Measurements from ENCODE around the gene HSD17B4. TPM values are rescaled to one million over a fixed set of nuclear protein-coding genes. Genes with fewer than 3 reads are reported as not detected.
"Not testable (repeated sequence)": the region's sequence is repeated elsewhere in the genome, so short reads cannot be mapped to it uniquely, and the experiment has no call there.

The HSD17B4 gene
- total and polyA plus RNA-seq, 9 of the 15 experiments (the other 6 are each of a cell fraction or from before 2014, with no cell fraction given): 50.6 to 187 (median 94.6) TPM

DNA sequence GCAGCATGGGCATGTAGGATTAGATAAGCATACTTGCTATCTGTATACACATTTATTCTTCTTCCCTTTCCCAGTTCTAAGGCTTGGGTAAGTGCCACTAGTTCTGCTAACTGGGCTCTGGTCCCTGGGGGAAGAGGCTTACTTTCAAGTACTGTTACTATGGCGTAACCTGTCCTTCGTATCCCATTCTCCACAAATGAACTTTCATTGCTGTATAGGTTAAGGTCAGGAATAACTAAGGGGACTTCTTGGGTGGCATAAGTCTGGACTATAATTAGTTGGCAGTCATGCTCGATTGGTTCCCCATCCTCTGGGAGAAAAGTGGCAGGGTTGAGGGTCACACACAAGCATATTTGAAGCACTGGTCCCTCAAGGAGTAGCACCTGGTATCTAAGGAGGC, 23.7 kb upstream of the HSD17B4 start:
- H3K36me3 ChIP-seq (ENCODE audit: control insufficient read depth, insufficient read depth, low read length); ATAC-seq; H3K9me3 ChIP-seq (replicated peaks; ENCODE audit: control insufficient read depth, insufficient read depth, low read depth, low read length); FAIRE-seq; H4K20me1 ChIP-seq (replicated peaks; ENCODE audit: control insufficient read depth, insufficient read depth, low read length); H2AFZ ChIP-seq (ENCODE audit: low read depth, low read length); H3K79me2 ChIP-seq (ENCODE audit: control insufficient read depth, insufficient read depth, low read length); H3K27me3 ChIP-seq (ENCODE audit: control insufficient read depth in 2 of 2, insufficient read depth in 2 of 2, low read length in 2 of 2); POLR2A ChIA-PET; H3K9ac ChIP-seq (ENCODE audit: insufficient read depth in 1 of 2, low read depth in 2 of 2, low read length in 2 of 2); H3K4me3 ChIP-seq; H3K4me2 ChIP-seq (ENCODE audit: insufficient read depth, low read length); intact Hi-C loops (cut with micrococcal nuclease); H3K9me1 ChIP-seq (ENCODE audit: control insufficient read depth, insufficient read depth, low read length); H3K27ac ChIP-seq (ENCODE audit: extremely low read depth, low read depth, low read length); CTCF ChIA-PET (ENCODE audit: low intra/inter-chr PET ratio); BruUV-seq (replicated peaks); DNase-seq (ENCODE audit: extremely low read depth in 1 of 4, low spot score in 3 of 4); in situ Hi-C loops (cut with MboI): not testable (repeated sequence)
- 33% methylated on average over 3 of the region's 3 CpGs for WGBS (ENCODE audit: insufficient coverage, low coverage, missing lambda C conversion rate)
- peaks cover 0 to 15% of the 10 kb centered on the region in 2 experiments; a peak in 3 of 5 replicates for H3K4me1 ChIP-seq (replicated peaks in 1 of 2; ENCODE audit: control insufficient read depth in 2 of 2, insufficient read depth in 2 of 2, low read length in 2 of 2)
- TF ChIP-seq CBFA2T3 (IDR thresholded peaks at IDR 0.05): peak; percentile 41
- TF ChIP-seq, protein P1, sequence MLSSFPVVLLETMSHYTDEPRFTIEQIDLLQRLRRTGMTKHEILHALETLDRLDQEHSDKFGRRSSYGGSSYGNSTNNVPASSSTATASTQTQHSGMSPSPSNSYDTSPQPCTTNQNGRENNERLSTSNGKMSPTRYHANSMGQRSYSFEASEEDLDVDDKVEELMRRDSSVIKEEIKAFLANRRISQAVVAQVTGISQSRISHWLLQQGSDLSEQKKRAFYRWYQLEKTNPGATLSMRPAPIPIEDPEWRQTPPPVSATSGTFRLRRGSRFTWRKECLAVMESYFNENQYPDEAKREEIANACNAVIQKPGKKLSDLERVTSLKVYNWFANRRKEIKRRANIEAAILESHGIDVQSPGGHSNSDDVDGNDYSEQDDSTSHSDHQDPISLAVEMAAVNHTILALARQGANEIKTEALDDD (IDR thresholded peaks at IDR 0.05): 0 out of 2 replicates have a peak, but pooled peaks have one; percentile 35

DNA sequence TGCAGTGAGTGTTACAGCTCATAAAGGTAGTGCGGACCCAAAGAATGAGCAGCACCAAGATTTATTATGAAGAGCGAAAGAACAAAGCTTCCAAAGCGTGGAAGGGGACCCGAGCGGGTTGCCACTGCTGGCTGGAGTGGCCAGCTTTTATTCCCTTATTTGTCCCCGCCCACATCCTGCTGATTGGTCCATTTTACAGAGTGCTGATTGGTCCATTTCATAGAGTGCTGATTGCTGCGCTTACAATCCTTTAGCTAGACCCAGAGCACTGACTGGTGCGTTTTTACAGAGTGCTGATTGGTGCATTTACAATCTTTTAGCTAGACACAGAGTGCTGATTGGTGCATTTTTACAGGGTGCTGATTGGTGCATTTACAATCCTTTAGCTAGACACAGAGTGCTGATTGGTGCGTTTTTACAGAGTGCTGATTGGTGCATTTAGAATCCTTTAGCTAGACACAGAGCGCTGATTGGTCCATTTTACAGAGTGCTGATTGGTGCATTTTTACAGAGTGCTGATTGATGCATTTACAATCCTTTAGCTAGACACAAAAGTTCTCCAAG, 19.5 kb upstream of the HSD17B4 start:
- DNase-seq (ENCODE audit: extremely low read depth in 1 of 4, low spot score in 3 of 4); H3K4me1 ChIP-seq (replicated peaks in 1 of 2; ENCODE audit: control insufficient read depth in 2 of 2, insufficient read depth in 2 of 2, low read length in 2 of 2); H3K79me2 ChIP-seq (ENCODE audit: control insufficient read depth, insufficient read depth, low read length); H3K4me3 ChIP-seq; FAIRE-seq; H4K20me1 ChIP-seq (replicated peaks; ENCODE audit: control insufficient read depth, insufficient read depth, low read length); BruUV-seq (replicated peaks); H3K9ac ChIP-seq (ENCODE audit: insufficient read depth in 1 of 2, low read depth in 2 of 2, low read length in 2 of 2); CTCF ChIA-PET (ENCODE audit: low intra/inter-chr PET ratio); H3K27me3 ChIP-seq (ENCODE audit: control insufficient read depth in 2 of 2, insufficient read depth in 2 of 2, low read length in 2 of 2); H3K36me3 ChIP-seq (ENCODE audit: control insufficient read depth, insufficient read depth, low read length); H3K4me2 ChIP-seq (ENCODE audit: insufficient read depth, low read length); ATAC-seq; H3K27ac ChIP-seq (ENCODE audit: extremely low read depth, low read depth, low read length); H3K9me3 ChIP-seq (replicated peaks; ENCODE audit: control insufficient read depth, insufficient read depth, low read depth, low read length); H3K9me1 ChIP-seq (ENCODE audit: control insufficient read depth, insufficient read depth, low read length); in situ Hi-C loops (cut with MboI); H2AFZ ChIP-seq (ENCODE audit: low read depth, low read length): not testable (repeated sequence)
- WGBS (ENCODE audit: insufficient coverage, low coverage, missing lambda C conversion rate): 47% methylated on average over 10 of the region's 10 CpGs
- intact Hi-C loops (cut with micrococcal nuclease): loop anchor here (10.0 kb wide), 1 partner anchor 312 kb away; no protein-coding TSS in a partner anchor
- peak; percentile 77 for TF ChIP-seq ZNF316 (IDR thresholded peaks at IDR 0.05)
- peak; percentile 64 for TF ChIP-seq NFYB (IDR thresholded peaks at IDR 0.05; ENCODE audit: extremely low read depth, insufficient read length)
- TF ChIP-seq, protein P2, sequence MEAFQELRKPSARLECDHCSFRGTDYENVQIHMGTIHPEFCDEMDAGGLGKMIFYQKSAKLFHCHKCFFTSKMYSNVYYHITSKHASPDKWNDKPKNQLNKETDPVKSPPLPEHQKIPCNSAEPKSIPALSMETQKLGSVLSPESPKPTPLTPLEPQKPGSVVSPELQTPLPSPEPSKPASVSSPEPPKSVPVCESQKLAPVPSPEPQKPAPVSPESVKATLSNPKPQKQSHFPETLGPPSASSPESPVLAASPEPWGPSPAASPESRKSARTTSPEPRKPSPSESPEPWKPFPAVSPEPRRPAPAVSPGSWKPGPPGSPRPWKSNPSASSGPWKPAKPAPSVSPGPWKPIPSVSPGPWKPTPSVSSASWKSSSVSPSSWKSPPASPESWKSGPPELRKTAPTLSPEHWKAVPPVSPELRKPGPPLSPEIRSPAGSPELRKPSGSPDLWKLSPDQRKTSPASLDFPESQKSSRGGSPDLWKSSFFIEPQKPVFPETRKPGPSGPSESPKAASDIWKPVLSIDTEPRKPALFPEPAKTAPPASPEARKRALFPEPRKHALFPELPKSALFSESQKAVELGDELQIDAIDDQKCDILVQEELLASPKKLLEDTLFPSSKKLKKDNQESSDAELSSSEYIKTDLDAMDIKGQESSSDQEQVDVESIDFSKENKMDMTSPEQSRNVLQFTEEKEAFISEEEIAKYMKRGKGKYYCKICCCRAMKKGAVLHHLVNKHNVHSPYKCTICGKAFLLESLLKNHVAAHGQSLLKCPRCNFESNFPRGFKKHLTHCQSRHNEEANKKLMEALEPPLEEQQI (IDR thresholded peaks at IDR 0.05): peak; percentile 69; the same call in 1 of the 2 replicates
- TF ChIP-seq ASH1L (IDR thresholded peaks at IDR 0.05; ENCODE audit: borderline replicate concordance, low read depth, partially characterized antibody): peak; percentile 73
- 0 out of 2 replicates have a peak, but pooled peaks have one; percentile 30 for TF ChIP-seq MAFG (tag; conservative IDR thresholded peaks at IDR 0.05)
- TF ChIP-seq CC2D1A (IDR thresholded peaks at IDR 0.05): peak; percentile 62; the same call in 1 of the 2 replicates
- POLR2A ChIA-PET: interaction anchor here (0.7 to 1.0 kb wide), 2 partner anchors 9 to 11 kb away, joined by 3 read pairs; no protein-coding TSS in a partner anchor
